Spleen (tissue), 7 donors: Measurements from ENCODE around the gene RFX8.

Experiments used
- CTCF ChIP-seq, 11 experiments: fragments of 200-600 bp in 7 of 11; fragments of 450-650 bp in 4 of 11; sonication (generic) in 4 of 11; IDR thresholded peaks in 8 of 11; conservative IDR thresholded peaks in 3 of 11; 1 replicate in 7 of 11; 2 replicates in 4 of 11; pipeline versions ENCODE4 v1.4.0 to v1.8.0; 2016 to 2021; ENCODE audit warnings: antibody characterized with exemption in 11 of 11, inconsistent platforms in 4 of 11, mild to moderate bottlenecking in 1 of 11
- POLR2A ChIP-seq, 3 donors: fragments of 450-650 bp; IDR thresholded peaks; one replicate each; pipeline ENCODE4 v1.5.1; 2017; ENCODE audit warnings: antibody characterized with exemption in 3 of 3, mild to moderate bottlenecking in 1 of 3
- donor health status: DM: no; HTN: no; CAD: no; lungs with moderate emphysema.
- donor health status: DM: no; HTN: no; CAD: no.
- donor health status: DM: no; HTN: no; CAD: no.

- TF ChIP-seq CTCF (IDR thresholded peaks at IDR 0.05 in 8 of 11, conservative IDR thresholded peaks at IDR 0.05 in 3 of 11): no peak
- TF ChIP-seq POLR2A (IDR thresholded peaks at IDR 0.05): no peak
These were observed 26.5 kb upstream of the RFX8 start for GRCh38 chr2:101501443-101501842.
